ENCODE results near the gene HECA.

GRCh38 chr6:139156551-139156950 lies 21.7 kb downstream of the HECA start:
- TF ChIP-seq CTCF (IDR thresholded peaks at IDR 0.05; ENCODE audit: poor library complexity), result no peak
- no peak for TF ChIP-seq EZH2 (IDR thresholded peaks at IDR 0.05; ENCODE audit: borderline replicate concordance)
- no peak for TF ChIP-seq EZH2phosphoT487 (IDR thresholded peaks at IDR 0.05; ENCODE audit: low read depth, severe bottlenecking, unreplicated experiment)

All from hepatocyte (in vitro differentiated cells).